Lung (tissue), 12 donors: Measurements from ENCODE around the gene P2RY6. TPM values are rescaled to one million over a fixed set of nuclear protein-coding genes. Genes with fewer than 3 reads are reported as not detected.

Experiments
- ATAC-seq: fragments of 200-7000 bp; cut with Tn5 transposase; one replicate; pipeline ENCODE4 v1.9.1; 2020; ENCODE audit warnings: moderate number of reproducible peaks; ENCODE audit not compliant: insufficient read depth, low FRiP score
- DNase-seq, 3 donors: peaks; one replicate each; pipeline ENCODE4 v3.0.0-alpha.2; 2013 to 2017
- H3K27ac ChIP-seq, 2 donors: one replicate each; pipeline ENCODE4 v1.5.1; 2013; ENCODE audit warnings: mild to moderate bottlenecking in 2 of 2, moderate library complexity in 2 of 2, control low read depth in 1 of 2, inconsistent platforms in 1 of 2, low read depth in 1 of 2, low read length in 1 of 2
- H3K27me3 ChIP-seq, 3 donors: one replicate each; pipeline ENCODE4 v1.5.1; 2013; ENCODE audit warnings: low read length in 2 of 3; ENCODE audit not compliant: control insufficient read depth in 3 of 3, insufficient read depth in 3 of 3
- H3K36me3 ChIP-seq, 4 donors: one replicate each; pipeline ENCODE4 v1.5.1; 2013; ENCODE audit warnings: low read length in 4 of 4, mild to moderate bottlenecking in 1 of 4, moderate library complexity in 1 of 4; ENCODE audit not compliant: control insufficient read depth in 4 of 4, insufficient read depth in 4 of 4
- H3K4me1 ChIP-seq, 5 donors: one replicate each; pipeline ENCODE4 v1.5.1; 2013; ENCODE audit warnings: low read length in 5 of 5, mild to moderate bottlenecking in 2 of 5, moderate library complexity in 1 of 5; ENCODE audit not compliant: control insufficient read depth in 5 of 5, insufficient read depth in 5 of 5
- H3K4me3 ChIP-seq: one replicate; pipeline ENCODE4 v1.5.1; 2013; ENCODE audit warnings: mild to moderate bottlenecking, control low read depth, moderate library complexity
- H3K9ac ChIP-seq, 2 donors: one replicate each; pipeline ENCODE4 v1.5.1; 2013; ENCODE audit warnings: low read length in 2 of 2, control low read depth in 1 of 2; ENCODE audit not compliant: insufficient read depth in 1 of 2
- H3K9me3 ChIP-seq, 4 donors: one replicate each; pipeline ENCODE4 v1.5.1; 2013; ENCODE audit warnings: low read length in 3 of 4, mild to moderate bottlenecking in 1 of 4, moderate library complexity in 1 of 4; ENCODE audit not compliant: control insufficient read depth in 4 of 4, insufficient read depth in 3 of 4
- CTCF ChIP-seq: IDR thresholded peaks from 2 replicates; pipeline ENCODE4 v1.5.1; 2012; ENCODE audit warnings: mild to moderate bottlenecking; ENCODE audit errors: control extremely low read depth, extremely low read depth
- WGBS, 2 donors: extraction: QIAGEN DNeasy Blood & Tissue Kit; methylation state at CpG; one replicate each; pipeline ENCODE4 v1.1.7; 2013; 5-methylcytosine and 5-hydroxymethylcytosine counted together
- polyA plus RNA-seq, 2 donors: library from polyadenylated mRNA; stranded (reverse); fragments of 200-250 nt; gene quantifications; one replicate each; pipeline ENCODE4 v1.2.1, GENCODE V29; 2013
- total RNA-seq, 2 donors: library from RNA; depleted of rRNA in 1 of 2; stranded (reverse); fragments of >200 nt in 1 of 2; gene quantifications; one replicate each; pipeline ENCODE4 v1.2.1, GENCODE V29; 2014 to 2021
- donor health status: control.
- donor health status: control.
- donor health status: Bipolar disorder and iron deficiency.
- donor health status: healthy.
- donor health status: DM: yes; HTN: yes; CAD: no.

The P2RY6 gene
- total and polyA plus RNA-seq, 4 donors, result 3.0 to 13.0 (median 3.6) TPM

GRCh38 chr11:73298233-73298632 lies 26.1 kb downstream of the P2RY6 start:
- no peak overlapping the region for H3K4me3 ChIP-seq
- DNase-seq (no peak), ATAC-seq (no peak)
- no peak for TF ChIP-seq CTCF
- no peaks in the 10 kb centered on the region for H3K27me3 ChIP-seq
- 89 to 93% methylated on average over 5 of the region's 5 CpGs for WGBS, 2 donors
- no peaks in the 10 kb centered on the region for H3K36me3 ChIP-seq
- H3K9ac ChIP-seq, result no peak overlapping the region
- no peaks in the 10 kb centered on the region for H3K4me1 ChIP-seq
- H3K27ac ChIP-seq, result no peak overlapping the region
- no peaks in the 10 kb centered on the region for H3K9me3 ChIP-seq

- no peak for DNase-seq
- TF ChIP-seq CTCF, result no peak
- no peak overlapping the region for H3K4me3 ChIP-seq
- WGBS, 2 donors, result 91 to 93% methylated on average over 10 of the region's 10 CpGs
- ATAC-seq, result no peak
- no peaks in the 10 kb centered on the region for H3K9me3 ChIP-seq
- H3K4me1 ChIP-seq, result no peaks in the 10 kb centered on the region
- H3K27me3 ChIP-seq, result no peaks in the 10 kb centered on the region
- H3K36me3 ChIP-seq, result no peaks in the 10 kb centered on the region
- H3K9ac ChIP-seq, result no peak overlapping the region
- H3K27ac ChIP-seq, result no peak overlapping the region
Observed at GRCh38 chr11:73299751-73300150, 27.6 kb downstream of the P2RY6 start.

DNA sequence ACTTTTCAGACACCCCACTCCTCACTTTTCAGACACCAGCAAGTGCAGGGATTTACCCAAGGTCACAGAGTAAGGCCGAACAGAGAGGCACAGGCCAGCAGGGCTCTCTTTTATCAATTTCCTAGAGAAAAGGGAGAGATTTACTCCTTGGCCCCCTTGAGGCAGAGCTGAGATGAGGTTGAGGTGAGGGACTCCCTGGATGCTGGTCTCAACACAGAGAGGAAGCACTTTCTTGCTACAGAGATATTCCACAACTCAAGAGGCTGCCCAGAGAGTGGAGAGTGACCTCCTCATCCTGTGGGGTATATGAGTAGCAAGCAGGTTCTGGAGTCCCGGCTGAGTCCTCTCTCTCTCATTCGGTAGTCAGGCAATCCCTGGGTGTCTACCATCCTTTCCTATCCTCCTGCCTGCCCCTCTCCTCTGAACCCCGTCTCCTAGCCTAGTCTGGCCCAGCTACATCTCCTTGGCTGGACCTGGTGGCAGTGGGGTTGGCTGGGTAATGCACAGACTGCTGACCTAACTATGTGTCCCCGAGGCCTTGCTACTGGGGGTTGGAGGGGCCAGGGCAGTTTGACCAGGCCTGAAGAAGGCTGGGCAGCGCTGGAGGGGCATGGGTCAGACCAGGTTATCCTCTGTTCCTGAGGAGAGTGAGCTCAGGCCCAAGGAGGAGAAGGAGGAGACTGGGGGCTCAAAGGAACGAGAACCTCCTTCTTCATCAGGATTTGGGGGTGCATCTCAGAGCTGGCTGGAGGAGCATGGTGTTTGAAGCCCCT lies 34.1 kb downstream of the P2RY6 start:
- Histone ChIP-seq H3K36me3 (peaks cover 0 to 7% (median 0%) of the 10 kb centered on the region in 4 donors), H3K4me3 (no peak overlapping the region), H3K9ac (no peak overlapping the region), H3K9me3 (no peaks in the 10 kb centered on the region), H3K4me1 (peaks cover 0 to 27% (median 7%) of the 10 kb centered on the region in 5 donors), H3K27me3 (no peaks in the 10 kb centered on the region), H3K27ac (no peak overlapping the region)
- TF ChIP-seq CTCF, result no peak
- no peak for DNase-seq
- no peak for ATAC-seq
- 76 to 77% methylated on average over 7 of the region's 7 CpGs for WGBS, 2 donors
